HepG2 (cell line): ENCODE data around the gene CLIP2. TPM values are rescaled to one million over a fixed set of nuclear protein-coding genes. Genes with fewer than 3 reads are reported as not detected.

Experiments
- EP300 ChIP-seq, 3 experiments: sonication (generic) in 1 of 3; formaldehyde crosslinking in 1 of 3; IDR thresholded peaks; 2 replicates each; pipeline versions ENCODE4 v1.5.1 to v1.6.1; 2011 to 2020; ENCODE audit warnings: low read depth in 2 of 3, low read length in 2 of 3, borderline replicate concordance in 1 of 3, improper control_type of control experiment in 1 of 3, mild to moderate bottlenecking in 1 of 3, missing genetic modification reagents in 1 of 3, moderate library complexity in 1 of 3
- ETS1 ChIP-seq: sonication (generic); formaldehyde crosslinking; IDR thresholded peaks from 2 replicates; pipeline ENCODE4 v1.4.0; 2020; ENCODE audit warnings: missing genetic modification reagents
- FOSL2 ChIP-seq: sonication (generic); formaldehyde crosslinking; IDR thresholded peaks from 2 replicates; pipeline ENCODE4 v1.4.0; 2020; ENCODE audit warnings: missing genetic modification reagents
- KMT2A ChIP-seq: sonication (generic); formaldehyde crosslinking; IDR thresholded peaks from 2 replicates; pipeline ENCODE4 v1.4.0; 2020; ENCODE audit warnings: missing genetic modification reagents
- NCOR1 ChIP-seq: fragments of 200-600 bp; sonication (generic); IDR thresholded peaks from 2 replicates; pipeline ENCODE4 v1.7.0; 2017; ENCODE audit warnings: antibody characterized with exemption, low read length, borderline replicate concordance
- PCBP2 ChIP-seq: fragments of 200-400 bp; formaldehyde crosslinking; optimal IDR thresholded peaks from 2 replicates; pipeline ENCODE3; 2018; ENCODE audit warnings: low read length, low read depth; ENCODE audit not compliant: poor library complexity, severe bottlenecking
- RAD51 ChIP-seq: fragments of 450-650 bp; IDR thresholded peaks from 2 replicates; pipeline ENCODE4 v1.6.1; 2016; ENCODE audit warnings: borderline replicate concordance
- TFDP2 ChIP-seq: sonication (generic); formaldehyde crosslinking; IDR thresholded peaks from 2 replicates; pipeline ENCODE4 v1.4.0; 2020; ENCODE audit warnings: missing genetic modification reagents
- WIZ ChIP-seq: sonication (generic); formaldehyde crosslinking; IDR thresholded peaks from 2 replicates; pipeline ENCODE4 v1.5.1; 2020; ENCODE audit warnings: mild to moderate bottlenecking, missing genetic modification reagents
- ZNF251 ChIP-seq: sonication (generic); formaldehyde crosslinking; IDR thresholded peaks from 2 replicates; pipeline ENCODE4 v1.9.0; 2021; ENCODE audit warnings: mild to moderate bottlenecking, missing genetic modification reagents
- ZNF253 ChIP-seq: sonication (generic); formaldehyde crosslinking; IDR thresholded peaks from 2 replicates; pipeline ENCODE4 v1.8.0; 2022; ENCODE audit warnings: mild to moderate bottlenecking, missing genetic modification reagents, borderline replicate concordance
- ZNF280D ChIP-seq: sonication (generic); formaldehyde crosslinking; IDR thresholded peaks from 2 replicates; pipeline ENCODE4 v1.5.1; 2020; ENCODE audit warnings: mild to moderate bottlenecking, missing genetic modification reagents
- ZNF343 ChIP-seq: sonication (generic); formaldehyde crosslinking; IDR thresholded peaks from 2 replicates; pipeline ENCODE4 v1.4.0; 2020; ENCODE audit warnings: mild to moderate bottlenecking, missing genetic modification reagents
- ZNF589 ChIP-seq: sonication (generic); formaldehyde crosslinking; conservative IDR thresholded peaks from 2 replicates; pipeline ENCODE4 v1.8.0; 2022; ENCODE audit warnings: mild to moderate bottlenecking, moderate library complexity, missing genetic modification reagents
- ZNF740 ChIP-seq: sonication (generic); formaldehyde crosslinking; IDR thresholded peaks from 2 replicates; pipeline ENCODE4 v1.4.0; 2020; ENCODE audit warnings: missing genetic modification reagents
- ZNF768 ChIP-seq: sonication (generic); formaldehyde crosslinking; IDR thresholded peaks from 2 replicates; pipeline ENCODE4 v1.4.0; 2020; ENCODE audit warnings: missing genetic modification reagents
- ZSCAN9 ChIP-seq: IDR thresholded peaks from 2 replicates; pipeline ENCODE4 v1.6.1; 2016; ENCODE audit warnings: borderline replicate concordance
- polyA plus RNA-seq, 8 experiments: library from polyadenylated mRNA; depleted of rRNA in 3 of 8; stranded (reverse) in 7 of 8; unstranded in 1 of 8; fragments of >200 nt; fragmentation: Illumina TruSeq in 4 of 8; extraction: Trizol in 4 of 8; gene quantifications; 2 replicates each; pipeline versions ENCODE4 v1.2.1 to v1.2.3, GENCODE V29; 2011 to 2016; ENCODE audit warnings: low read depth in 4 of 8, missing spikeins in 1 of 8, mixed read lengths in 1 of 8; ENCODE audit not compliant: insufficient read depth in 1 of 8
- total RNA-seq, 5 experiments: library from RNA; depleted of rRNA; stranded (reverse); fragments of >200 nt; fragmentation: Illumina TruSeq; extraction: Trizol; gene quantifications; 2 replicates each; pipeline ENCODE4 v1.2.3, GENCODE V29; 2016; ENCODE audit warnings: low read depth in 1 of 5
- TF ChIP-seq, protein P1 (sequence below): sonication (generic); formaldehyde crosslinking; IDR thresholded peaks from 2 replicates; pipeline ENCODE4 v1.9.0; 2022; ENCODE audit warnings: missing genetic modification reagents, mild to moderate bottlenecking, borderline replicate concordance
- TF ChIP-seq, protein P2 (sequence below): sonication (generic); formaldehyde crosslinking; IDR thresholded peaks from 2 replicates; pipeline ENCODE4 v1.9.0; 2022; ENCODE audit warnings: low read depth, missing genetic modification reagents

Gene CLIP2
- total and polyA plus RNA-seq, 2 of the 13 experiments (the other 11 are each of a cell fraction or from before 2014, with no cell fraction given) = 6.5 to 17.4 TPM

DNA sequence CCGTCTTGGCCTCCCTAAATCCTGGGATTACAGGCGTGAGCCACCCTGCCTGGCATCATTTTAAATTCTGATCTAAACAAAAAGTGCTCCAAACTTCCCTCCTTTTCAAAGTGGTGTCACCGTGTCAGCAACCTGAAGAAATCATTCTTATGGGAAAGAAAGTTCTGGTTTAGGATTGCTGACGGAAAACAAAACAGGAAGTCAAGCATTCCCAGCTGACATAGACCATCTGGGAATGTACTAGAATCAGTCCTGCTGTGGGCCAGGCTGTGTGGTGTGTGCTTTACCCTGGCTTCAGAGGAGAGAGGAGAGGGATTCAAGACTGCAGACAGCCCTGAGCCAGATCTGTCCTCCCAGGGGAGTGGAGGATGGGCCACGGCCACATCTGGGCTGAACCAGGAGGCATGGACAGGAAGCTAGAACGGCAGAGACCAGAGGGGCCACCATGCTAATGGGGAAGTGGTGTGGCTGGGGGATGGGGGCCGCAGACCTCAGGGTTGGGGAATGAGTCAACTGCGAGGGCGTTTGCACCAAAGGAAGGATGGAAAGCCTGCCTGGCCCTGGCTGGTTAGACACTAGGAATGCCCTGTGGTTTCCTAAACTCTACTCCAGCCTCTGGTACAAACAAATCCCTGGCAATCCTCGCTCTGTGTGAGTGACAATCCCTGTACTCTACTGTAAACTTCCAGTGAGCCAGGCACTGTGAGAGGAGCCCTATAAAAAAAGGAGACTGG, 16.7 kb upstream of the CLIP2 start (continued):
- no peak for TF ChIP-seq ZNF280D
- TF ChIP-seq RAD51 = no peak
- TF ChIP-seq ZNF253 (CRISPR knock-in tag) = peak; percentile 39; the same call in 1 of the 2 replicates
- TF ChIP-seq FOSL2 = peak; percentile 81
- TF ChIP-seq NCOR1 = no peak
- no peak for TF ChIP-seq ZNF768
- TF ChIP-seq WIZ (CRISPR knock-in tag) = no peak
- no peak for TF ChIP-seq ZNF343 (CRISPR knock-in tag)
- TF ChIP-seq EP300 (IDR thresholded peaks at IDR 0.05; ENCODE audit: low read depth in 2 of 2, low read length in 2 of 2) = no peak
- peak; percentile 64; the same call in 1 of the 2 replicates for TF ChIP-seq EP300 (CRISPR knock-in tag; IDR thresholded peaks at IDR 0.05; ENCODE audit: borderline replicate concordance)
- TF ChIP-seq PCBP2 = no peak
- TF ChIP-seq, protein P1, sequence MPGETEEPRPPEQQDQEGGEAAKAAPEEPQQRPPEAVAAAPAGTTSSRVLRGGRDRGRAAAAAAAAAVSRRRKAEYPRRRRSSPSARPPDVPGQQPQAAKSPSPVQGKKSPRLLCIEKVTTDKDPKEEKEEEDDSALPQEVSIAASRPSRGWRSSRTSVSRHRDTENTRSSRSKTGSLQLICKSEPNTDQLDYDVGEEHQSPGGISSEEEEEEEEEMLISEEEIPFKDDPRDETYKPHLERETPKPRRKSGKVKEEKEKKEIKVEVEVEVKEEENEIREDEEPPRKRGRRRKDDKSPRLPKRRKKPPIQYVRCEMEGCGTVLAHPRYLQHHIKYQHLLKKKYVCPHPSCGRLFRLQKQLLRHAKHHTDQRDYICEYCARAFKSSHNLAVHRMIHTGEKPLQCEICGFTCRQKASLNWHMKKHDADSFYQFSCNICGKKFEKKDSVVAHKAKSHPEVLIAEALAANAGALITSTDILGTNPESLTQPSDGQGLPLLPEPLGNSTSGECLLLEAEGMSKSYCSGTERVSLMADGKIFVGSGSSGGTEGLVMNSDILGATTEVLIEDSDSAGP (CRISPR knock-in tag) = no peak
- TF ChIP-seq TFDP2 (CRISPR knock-in tag) = no peak
- TF ChIP-seq, protein P2, sequence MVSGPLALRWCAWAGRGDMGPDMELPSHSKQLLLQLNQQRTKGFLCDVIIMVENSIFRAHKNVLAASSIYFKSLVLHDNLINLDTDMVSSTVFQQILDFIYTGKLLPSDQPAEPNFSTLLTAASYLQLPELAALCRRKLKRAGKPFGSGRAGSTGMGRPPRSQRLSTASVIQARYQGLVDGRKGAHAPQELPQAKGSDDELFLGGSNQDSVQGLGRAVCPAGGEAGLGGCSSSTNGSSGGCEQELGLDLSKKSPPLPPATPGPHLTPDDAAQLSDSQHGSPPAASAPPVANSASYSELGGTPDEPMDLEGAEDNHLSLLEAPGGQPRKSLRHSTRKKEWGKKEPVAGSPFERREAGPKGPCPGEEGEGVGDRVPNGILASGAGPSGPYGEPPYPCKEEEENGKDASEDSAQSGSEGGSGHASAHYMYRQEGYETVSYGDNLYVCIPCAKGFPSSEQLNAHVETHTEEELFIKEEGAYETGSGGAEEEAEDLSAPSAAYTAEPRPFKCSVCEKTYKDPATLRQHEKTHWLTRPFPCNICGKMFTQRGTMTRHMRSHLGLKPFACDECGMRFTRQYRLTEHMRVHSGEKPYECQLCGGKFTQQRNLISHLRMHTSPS = no peak
- TF ChIP-seq ZSCAN9 = 0 out of 2 replicates have a peak, but pooled peaks have one; percentile 28
- TF ChIP-seq ZNF251 = no peak
- TF ChIP-seq ZNF589 (CRISPR knock-in tag) = no peak
- TF ChIP-seq ETS1 (CRISPR knock-in tag) = no peak
- no peak for TF ChIP-seq KMT2A
- TF ChIP-seq ZNF740 = no peak
